CD1c-positive myeloid dendritic cell (primary cell): ENCODE measurements around the gene RAB3D.
"Not testable (repeated sequence)": the region's sequence is repeated elsewhere in the genome, so short reads cannot be mapped to it uniquely, and the experiment has no call there.

ENCODE experiments used
- DNase-seq: peaks from one replicate; pipeline ENCODE4 v3.0.0-alpha.2; 2016; ENCODE audit errors: extremely low spot score

RAB3D gene

DNA sequence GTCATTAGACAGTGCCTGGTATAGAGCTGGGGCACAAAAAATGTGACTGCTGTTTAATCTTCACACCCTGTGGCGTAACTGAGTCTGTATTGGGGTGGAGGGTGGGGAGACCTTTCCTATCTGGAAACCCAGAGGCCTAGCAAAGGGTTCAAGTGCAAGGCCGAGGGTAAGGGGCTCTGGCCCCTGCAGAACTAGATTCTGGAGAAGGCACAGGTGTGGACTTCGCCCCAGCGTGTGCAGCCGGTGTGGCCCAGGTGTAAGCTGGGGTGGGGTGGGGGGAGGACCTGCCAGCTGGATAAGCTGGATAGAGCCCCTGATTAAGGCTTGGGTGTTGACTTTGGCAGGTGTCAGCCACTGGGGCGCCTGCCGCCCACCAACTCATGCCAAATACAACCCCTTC lies 1.3 kb downstream of the RAB3D start:
- DNase-seq: no peak

DNA sequence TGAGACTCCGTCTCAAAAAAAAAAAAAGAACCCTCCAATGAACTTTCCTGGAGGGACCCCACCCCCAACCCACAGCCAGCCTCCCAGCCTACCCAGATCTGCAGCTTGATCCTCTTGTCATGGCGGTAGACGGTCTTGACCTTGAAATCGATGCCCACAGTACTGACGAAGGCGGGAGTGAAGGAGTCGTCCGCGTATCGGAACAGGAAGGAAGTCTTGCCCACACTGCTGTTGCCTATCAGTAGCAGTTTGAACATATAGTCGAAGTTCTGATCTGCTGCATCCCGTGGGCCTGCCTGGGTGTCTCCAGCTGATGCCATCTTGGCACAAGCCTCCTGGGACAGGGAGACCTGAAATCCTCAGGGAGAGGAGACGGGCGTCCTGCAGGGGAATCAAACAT lies 2.4 kb downstream of the RAB3D start:
- peak; percentile 24 for DNase-seq

DNA sequence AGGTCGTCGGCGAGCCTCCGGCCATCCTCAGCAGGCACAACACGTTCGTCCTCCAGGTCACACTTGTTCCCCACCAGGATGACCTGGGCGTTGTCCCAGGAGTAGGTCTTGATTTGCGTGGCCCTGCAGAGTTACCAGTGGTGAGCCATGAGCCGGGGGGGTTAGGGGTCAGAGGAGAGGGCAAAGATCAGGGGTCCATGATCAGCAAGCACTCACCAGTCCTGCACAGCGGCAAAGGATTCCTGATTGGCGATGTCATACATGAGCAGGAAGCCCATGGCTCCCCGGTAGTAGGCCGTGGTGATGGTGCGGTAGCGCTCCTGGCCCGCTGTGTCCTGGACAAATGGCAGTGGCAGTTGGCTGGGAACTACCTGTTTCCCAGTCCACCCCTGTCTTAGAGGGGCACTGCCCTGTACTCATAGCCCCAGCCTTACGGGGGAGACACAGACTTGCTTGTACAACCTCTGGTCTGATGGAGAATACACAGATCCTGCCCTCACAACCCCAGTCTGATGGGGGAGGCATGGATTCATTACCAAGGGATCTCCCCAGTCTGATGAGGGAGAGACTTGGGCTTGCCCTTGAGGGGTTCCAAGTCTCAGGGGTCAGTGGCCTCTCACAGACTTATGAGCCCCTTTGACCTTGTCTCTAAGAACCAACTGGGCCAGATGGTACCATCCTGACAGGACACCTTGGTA lies 3.9 kb downstream of the RAB3D start:
- no peak for DNase-seq

DNA sequence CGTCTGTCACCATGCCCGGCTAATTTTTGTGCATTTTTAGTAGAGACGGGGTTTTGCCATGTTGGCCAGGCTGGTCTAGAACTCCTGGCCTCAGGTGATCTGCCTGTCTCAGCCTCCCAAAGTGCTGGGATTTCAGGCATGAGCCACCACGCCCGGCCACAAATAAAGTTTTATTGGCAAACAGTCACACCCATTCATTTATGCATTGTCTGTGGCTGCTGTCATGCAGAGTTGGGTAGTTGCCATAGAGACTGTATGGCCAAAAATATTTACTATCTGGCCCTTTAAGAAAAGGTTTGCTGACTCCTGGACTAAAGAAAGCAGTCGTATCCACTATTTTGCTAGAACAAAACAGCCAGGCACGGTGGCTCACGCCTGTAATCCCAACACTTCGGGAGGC lies 5.6 kb downstream of the RAB3D start:
- DNase-seq: not testable (repeated sequence)

DNA sequence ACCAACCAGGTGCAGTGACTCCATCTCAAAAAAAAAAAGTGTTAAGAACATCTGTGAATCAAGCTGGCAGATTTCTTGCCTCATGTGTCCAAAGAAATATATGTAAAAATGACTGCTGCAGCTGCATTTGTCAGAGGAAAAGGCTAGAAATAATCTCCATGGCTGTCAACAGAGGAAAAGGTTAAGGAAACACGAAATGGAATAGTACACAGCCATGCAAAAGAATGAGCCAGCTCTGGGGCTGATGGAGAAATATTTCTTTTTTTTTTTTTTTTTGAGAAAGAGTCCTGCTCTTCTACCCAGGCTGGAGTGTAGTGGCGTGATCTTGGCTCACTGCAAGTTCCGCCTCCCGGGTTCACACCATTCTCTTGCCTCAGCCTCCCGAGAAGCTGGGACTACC lies 6.6 kb downstream of the RAB3D start:
- DNase-seq: no peak

DNA sequence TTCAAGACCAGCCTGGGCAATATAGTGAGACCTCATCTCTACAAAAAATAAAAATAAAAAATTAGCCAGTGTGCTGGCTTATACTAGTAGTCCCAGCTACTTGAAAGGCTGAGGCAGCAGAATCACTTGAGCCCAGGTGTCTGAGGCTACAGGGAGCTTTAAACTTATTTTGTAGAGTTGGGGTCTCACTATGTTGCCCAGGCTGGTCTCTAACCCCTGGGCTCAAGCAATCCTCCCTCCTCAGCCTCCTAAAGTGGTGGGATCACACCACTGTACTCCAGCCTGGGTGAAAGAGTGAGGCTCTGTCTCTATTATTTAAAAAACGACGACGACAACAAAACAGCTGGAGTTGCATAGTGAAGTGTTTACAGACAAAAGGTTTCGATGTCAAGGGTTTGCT lies 8.0 kb downstream of the RAB3D start:
- no peak for DNase-seq

DNA sequence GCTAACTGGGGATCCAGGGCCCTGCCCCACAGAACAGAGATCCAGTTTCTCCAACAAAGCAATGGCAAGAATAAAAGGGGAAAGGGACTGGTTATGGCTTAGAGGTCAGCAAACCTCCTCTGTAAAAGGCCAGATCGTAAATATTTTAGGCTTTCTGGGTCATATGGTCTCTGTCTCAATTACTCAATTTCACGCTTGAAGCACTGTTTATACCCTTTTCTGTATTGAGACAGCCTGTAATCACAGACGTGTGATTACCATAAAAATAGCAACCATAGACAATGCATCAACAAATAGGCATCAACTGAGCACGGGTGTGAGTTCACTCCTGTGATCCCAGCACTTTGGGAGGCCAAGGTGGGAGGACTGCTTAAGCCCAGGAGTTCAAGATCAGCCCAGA lies 9.3 kb downstream of the RAB3D start:
- no peak for DNase-seq

DNA sequence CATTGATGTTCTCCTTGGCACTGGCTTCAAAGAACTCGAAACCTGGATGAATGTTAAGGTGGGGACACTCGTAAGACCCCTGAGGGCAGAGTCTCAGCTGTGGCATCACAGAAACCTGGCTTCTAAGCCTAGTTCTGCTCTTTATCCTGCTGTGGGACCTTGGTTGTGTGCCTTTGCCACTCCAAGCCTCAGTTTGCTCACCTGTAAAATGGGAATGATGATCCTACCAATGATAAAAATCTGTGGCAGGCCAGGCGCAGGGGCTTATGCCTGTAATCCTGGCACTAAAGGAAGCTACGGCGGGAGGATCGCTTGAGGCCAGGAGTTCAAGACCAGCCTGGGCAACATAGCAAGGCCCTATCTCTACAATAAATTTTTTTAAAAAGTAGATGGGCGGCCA lies 13.9 kb downstream of the RAB3D start:
- no peak for DNase-seq

DNA sequence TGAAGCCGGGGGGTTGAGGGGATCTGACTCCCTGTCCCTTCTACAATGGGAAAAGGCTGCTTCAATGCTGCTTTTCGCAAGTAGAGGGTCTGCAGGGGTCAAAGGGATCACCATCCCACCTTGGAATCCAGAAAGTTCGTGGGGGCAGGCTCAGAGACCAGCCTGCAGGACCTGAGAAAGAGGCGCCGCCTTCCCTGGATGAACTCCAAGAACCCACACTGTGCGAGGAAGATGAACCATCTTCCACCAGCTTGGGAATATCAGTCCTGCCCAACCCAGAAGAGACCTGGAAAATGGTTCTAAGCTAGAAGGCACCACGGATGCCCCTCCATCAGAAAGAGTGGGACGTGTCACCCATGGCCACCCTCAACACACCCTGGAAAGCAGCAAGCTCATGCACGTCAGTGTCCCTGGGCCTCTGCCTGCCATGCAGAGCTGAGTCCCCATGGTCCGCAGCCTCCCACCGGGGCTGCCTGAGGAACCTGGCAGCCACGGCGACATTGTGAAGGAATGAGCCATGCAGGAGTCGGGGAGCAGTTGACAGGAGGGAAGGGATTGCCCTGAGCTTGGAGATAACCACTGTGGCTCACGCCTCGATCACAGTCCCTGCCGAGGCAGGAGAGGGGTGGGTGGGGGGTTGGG lies 14.6 kb downstream of the RAB3D start:
- DNase-seq: no peak

DNA sequence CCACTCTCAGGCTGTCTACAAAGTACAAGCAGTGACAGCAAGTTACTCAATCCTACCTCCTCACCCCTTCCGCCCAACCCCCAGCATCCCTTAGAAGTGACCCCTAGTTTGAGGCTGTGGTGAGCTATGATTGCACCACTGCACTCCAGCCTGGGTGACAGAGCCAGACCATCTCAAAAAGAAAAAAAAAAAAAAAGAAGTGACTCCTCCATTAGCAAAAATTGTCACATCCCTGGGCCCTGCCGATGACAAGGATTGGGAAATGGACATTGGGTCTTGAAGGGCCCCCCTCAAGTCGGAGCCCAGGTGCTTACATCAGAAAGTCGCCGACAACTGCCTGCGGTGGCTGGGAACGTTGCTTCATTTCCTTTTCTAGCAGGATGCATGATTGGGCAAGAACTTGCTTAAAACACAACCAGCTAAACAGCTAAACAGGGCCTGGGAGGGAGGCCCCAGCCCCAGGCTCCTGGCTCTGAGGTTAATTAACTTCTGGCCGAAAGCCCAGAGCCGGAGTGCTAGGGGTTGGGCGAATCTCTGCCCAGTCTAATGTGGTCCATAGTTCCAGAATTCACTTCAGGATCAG lies 15.3 kb downstream of the RAB3D start:
- peak; percentile 88 for DNase-seq

DNA sequence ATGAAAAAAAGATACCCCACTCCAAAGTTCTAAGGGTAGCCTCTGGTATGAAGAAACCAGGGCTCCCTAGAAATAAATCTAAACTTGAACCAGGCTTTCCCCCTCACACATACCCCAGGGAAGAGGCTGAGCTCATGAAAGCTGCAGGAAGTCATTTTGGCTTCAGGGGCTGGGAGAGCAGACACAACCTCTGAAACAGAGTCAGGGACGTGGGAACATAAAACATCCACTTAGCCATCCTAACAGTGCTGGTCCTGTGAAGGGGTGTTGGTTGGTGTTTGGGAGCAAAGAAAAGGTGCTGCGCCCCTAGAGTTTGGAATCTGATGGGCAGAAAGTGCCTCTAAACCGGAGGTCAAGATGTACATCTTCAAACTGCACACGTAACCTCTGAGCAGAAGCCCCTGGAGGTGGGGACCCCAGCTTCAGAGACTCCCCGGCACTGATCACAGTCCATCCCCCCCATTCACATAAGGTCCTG lies 15.8 kb downstream of the RAB3D start:
- DNase-seq: no peak

DNA sequence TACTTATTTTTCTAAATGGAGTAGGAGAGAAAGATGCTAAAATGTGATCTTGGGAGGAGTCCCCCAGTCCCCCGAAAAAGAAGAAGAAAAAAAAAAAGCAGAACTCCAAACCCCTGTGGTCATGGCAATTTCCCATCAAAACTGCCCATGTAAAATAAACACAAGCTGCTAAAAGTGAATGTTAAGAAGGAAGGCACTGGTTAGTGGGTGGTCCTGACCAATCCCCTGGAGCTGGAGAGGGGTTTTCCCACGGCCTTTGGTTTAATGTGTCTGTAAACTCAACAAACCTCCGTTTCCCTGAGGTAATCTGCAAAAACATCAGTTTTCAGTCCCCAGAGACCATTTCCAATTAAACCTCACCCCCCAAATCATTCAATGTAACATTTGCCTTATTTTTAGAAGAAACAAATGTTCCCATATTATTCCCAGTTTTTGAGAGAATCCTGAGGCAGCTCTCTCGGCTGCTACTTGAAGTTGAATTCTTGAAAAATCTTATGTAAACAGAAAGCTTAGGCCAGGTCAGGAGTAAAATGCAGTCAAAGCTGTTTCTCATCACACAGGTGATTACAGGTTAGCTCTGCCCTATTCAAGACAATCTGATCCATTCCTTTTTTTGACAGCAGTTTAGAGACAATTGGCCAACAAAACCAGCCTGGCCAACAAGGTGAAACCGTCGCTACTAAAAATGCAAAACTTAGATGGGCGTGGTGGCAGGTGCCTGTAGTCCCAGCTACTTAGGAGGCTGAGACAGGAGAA lies 17.0 kb downstream of the RAB3D start:
- DNase-seq: peak; percentile 70

DNA sequence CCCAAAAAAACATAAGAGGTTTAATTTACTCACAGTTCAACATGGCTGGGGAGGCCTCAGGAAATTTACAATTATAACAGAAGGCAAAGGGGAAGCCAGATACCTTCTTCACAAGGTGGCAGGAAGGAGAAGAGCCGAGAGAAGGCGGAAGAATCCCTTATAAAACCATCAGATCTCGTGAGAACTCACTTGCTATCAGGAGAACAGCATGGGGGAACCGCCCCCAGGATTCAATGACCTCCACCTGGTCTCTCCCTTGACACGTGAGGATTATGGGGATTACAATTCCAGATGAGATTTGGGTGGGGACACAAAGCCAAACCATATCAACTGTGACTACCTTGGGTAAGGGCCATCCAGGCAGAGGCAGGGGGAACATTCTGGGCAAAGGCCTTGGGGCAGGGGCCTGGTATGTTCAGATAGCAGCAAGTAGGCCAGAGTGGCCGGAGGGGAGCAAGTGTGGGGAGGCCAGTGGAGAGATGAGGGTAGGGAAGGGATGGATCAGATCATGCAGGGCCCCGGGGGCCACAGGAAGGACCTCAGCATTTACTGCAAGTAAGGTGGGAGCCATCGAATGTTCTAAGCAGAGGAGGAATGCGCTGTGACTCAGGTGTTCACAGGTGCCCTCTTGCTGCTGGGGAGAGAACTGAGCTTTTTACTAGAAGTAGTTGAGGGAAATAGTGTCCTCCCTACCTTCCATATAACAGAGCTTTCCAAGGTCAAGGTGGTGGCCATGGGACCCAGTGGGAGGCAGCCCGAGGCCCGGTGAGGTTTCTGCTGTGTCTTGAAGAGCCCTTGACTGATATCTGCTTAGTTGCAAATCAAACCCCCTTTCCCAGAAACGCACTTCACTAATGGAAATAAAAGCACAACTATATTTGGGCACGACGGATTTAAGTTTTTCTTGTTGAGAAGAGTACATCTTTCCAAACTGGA lies 18.0 kb downstream of the RAB3D start:
- DNase-seq: peak; percentile 31

DNA sequence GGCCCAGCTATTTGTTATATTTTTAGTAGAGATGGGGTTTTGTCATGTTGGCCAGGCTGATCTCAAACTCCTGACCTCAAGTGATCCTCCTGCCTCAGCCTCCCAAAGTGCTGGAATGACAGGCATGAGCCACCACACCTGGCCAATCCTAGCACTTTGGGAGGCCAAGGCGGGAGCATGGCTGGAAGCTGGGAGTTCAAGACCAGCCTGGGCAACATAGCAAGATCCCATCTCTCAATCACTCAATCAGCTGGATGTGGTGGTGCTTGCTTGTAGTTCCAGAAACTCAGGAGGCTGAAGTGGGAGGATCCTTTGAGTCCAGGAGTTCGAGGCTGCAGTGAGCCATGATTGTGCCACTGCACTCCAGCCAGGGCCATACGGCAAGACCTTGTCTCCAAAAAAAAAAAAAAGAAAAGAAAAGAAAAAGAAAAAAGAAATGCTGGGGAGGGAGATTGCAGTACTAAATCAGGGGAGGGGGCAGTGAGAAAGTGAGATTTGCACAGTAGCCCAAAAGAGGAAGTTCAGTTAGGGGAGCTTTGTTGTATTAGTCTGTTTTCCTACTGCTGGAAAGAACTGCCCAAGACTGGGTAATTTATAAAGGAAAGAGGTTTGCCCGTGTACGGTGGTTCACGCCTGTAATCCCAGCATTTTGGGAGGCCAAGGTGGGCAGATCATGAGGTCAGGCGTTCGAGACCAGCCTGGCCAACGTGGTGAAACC lies 19.0 kb downstream of the RAB3D start:
- DNase-seq: peak; percentile 48

DNA sequence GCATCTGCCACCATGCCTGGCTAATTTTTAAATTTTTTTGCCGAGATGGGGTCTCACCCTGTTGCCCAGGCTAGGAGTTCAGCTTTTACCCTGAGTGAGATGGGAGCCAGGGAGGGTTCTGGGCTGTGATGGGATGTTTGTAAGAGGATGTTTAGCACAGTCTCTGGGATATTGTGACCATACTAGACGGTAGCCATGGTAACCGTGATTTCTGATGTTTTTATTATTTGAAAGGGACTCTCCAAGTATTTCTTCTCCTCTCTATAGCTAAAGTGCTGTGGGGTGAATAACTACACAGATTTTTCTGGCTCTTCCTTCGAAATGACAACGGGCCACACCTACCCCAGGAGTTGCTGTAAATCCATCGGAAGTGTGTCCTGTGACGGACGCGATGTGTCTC lies 33.1 kb downstream of the RAB3D start:
- DNase-seq: no peak

DNA sequence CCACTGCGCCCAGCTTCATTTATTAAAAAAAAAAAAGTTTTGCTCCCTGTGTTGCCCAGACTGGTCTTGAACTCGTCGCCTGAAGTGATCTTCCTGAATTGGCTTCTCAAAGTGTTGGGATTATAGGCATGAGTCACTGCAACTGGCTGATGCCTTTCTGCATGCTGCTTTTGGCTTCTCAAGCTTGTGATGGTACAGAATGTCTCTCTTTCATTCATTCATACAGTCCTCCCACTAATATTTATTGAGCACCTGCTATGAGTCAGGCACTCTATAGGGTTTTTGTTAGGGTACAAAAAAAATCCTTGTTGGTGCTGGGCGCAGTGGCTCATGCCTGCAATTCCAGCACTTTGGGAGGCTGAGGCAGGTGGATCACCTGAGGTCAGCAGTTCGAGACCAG lies 34.5 kb downstream of the RAB3D start:
- no peak for DNase-seq

DNA sequence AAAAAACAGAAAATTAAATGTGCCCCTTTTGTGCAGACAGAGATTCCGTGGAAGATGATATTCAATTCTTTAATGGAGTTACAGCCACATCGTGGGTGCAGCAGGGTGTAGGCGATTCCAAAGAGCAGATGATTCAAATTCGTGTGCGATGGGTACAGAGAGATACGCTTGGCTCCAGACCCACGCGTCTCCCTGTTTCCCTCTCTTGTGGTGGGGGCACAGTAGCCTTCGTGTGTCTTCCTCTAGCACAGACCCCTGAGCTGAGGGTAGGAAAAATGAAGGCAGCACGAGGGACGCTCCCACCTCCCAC lies 38.7 kb downstream of the RAB3D start:
- DNase-seq: peak; percentile 44

DNA sequence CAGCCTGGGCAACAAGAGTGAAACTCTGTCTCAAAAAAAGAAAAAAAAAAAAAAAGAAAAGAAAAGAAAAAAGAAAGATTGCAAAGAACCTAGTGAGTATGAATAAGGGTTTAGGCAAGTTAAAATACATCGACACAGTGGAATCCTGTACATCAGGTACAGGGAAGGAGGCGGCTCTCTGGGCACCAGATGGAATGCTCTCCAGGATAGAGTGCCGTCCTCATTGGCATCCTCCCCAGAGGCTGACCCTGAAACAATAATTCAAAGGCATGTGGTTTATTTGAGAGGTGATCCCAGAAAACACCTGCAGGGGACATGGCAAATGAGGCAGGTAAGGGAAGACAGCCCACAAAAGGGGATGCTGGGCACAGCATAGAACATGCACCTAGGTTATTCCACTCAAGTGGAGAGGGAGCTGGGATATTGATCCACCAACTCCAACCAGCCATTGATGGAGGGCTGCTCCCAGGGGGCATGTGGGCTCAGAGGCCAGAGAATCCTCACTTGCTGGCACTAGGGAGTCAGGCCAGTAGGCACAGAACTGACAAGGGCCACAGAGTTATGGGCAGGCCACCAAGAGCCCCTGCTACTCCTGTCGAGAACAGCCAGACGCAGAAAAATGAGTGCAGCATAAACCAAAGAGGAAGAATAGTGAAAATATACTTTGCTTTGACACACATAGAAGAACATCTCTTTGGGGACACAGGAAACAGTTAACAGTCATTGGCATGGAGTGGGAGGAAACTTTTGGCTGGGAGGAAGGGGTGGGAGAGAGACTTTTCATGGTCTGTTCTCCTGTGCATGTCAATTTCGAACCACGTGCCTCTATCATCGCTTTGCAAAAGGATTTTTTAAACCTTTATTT lies 39.3 kb downstream of the RAB3D start:
- peak; percentile 58 for DNase-seq

DNA sequence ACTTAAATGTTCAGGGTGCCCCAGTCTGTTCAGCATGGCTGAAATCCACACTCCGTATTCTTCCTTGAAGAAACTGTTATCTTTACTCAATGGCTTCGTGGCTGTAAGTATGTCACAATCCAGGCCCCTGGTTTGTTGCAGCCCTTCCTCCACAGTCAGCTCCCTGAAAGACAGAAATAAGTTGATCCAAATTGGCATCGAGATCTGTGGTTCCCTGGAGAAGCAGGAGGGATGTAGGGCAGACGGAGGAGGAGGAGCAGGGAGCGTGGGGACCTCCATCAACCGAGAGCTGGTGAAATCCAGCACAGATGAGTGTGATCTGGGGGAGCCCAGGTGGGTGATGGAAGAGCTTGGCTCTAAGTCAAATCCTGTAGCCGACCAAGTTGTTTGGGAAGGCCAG lies 43.2 kb downstream of the RAB3D start:
- DNase-seq: no peak

DNA sequence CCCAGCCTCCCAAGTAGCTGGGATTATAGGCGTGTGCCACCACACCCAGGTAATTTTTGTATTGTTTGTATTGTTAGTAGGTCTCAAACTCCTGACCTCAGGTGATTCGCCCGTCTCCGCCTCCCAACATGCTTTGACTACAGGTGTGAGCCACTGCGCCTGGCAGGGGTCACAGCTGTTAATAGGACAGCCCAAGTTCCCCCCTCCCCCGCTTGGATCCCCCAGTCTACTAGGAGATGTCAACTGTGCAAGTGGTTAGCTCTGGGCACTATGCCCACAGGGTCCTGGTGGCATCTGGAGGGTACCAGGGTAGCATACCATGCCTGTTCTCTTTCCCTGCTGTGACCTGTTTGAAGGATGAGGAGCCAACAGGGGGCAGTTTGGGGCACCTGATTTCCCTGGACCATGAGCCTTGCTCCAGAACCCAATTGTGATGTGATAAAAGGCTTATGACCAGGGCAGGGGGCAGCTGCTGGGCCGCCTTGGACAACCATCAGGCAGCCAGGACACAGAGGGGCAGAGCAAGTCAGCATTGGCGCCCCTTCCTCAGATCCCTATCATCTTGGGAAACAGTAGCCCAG lies 43.7 kb downstream of the RAB3D start, which contains the start of gene TSPAN16:
TSPAN16 (plus strand) TSS at position 496 of the 581 bp plus-strand sequence. CDS start 138 bp downstream, outside the sequence.
- no peak for DNase-seq
